Measurements from ENCODE around the gene FBXL4. TPM values are rescaled to one million over a fixed set of nuclear protein-coding genes. Genes with fewer than 3 reads are reported as not detected.

FBXL4 gene
- total and polyA plus RNA-seq, 2 of the 8 experiments (the other 6 are each of a cell fraction or from before 2014, with no cell fraction given): 6.9 to 13.8 TPM

GRCh38 chr6:98925831-98926230, 21.9 kb downstream of the FBXL4 start (continued):
- TF ChIP-seq, protein P1, sequence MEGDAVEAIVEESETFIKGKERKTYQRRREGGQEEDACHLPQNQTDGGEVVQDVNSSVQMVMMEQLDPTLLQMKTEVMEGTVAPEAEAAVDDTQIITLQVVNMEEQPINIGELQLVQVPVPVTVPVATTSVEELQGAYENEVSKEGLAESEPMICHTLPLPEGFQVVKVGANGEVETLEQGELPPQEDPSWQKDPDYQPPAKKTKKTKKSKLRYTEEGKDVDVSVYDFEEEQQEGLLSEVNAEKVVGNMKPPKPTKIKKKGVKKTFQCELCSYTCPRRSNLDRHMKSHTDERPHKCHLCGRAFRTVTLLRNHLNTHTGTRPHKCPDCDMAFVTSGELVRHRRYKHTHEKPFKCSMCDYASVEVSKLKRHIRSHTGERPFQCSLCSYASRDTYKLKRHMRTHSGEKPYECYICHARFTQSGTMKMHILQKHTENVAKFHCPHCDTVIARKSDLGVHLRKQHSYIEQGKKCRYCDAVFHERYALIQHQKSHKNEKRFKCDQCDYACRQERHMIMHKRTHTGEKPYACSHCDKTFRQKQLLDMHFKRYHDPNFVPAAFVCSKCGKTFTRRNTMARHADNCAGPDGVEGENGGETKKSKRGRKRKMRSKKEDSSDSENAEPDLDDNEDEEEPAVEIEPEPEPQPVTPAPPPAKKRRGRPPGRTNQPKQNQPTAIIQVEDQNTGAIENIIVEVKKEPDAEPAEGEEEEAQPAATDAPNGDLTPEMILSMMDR (IDR thresholded peaks at IDR 0.05; ENCODE audit: control extremely low read depth in 1 of 3, insufficient read depth in 1 of 3, low read depth in 1 of 3, low read length in 3 of 3): no peak
- TF ChIP-seq BACH1 (IDR thresholded peaks at IDR 0.05; ENCODE audit: low read length) (no peak), JUN (IDR thresholded peaks at IDR 0.05; ENCODE audit: low read depth, low read length) (no peak), YY1 (IDR thresholded peaks at IDR 0.05; ENCODE audit: low read depth, low read length) (no peak), EZH2 (IDR thresholded peaks at IDR 0.05; ENCODE audit: low read depth, low read length, severe bottlenecking) (no peak)

Data from H1 (cell line).